ENCODE results near the gene INTS11. TPM values are rescaled to one million over a fixed set of nuclear protein-coding genes. Genes with fewer than 3 reads are reported as not detected.

Gene INTS11
- total and polyA plus RNA-seq, 2 donors from 2014 or later: 73.6 to 100 TPM

GRCh38 chr1:1274299-1274930, 50.0 kb downstream of the INTS11 start:
- peak overlapping the region in 2 of 3 donors; percentile 51 to 61 for H3K9ac ChIP-seq (ENCODE audit: low read length in 3 of 3)
- TF ChIP-seq CTCF (IDR thresholded peaks at IDR 0.05; ENCODE audit: borderline replicate concordance, extremely low read depth, insufficient read depth): peak; percentile 27
- H3K27me3 ChIP-seq (ENCODE audit: control insufficient read depth, insufficient read depth, low read length): no peaks in the 10 kb centered on the region
- peaks cover 0 to 29% (median 25%) of the 10 kb centered on the region in 3 donors for H3K4me1 ChIP-seq (ENCODE audit: control insufficient read depth in 2 of 3, insufficient read depth in 2 of 3, low read depth in 1 of 3, low read length in 3 of 3)
- DNase-seq (peak in 1 of 5 donors; percentile 57), FAIRE-seq (no peak)
- no peaks in the 10 kb centered on the region for H3K9me3 ChIP-seq (ENCODE audit: control insufficient read depth in 2 of 3, insufficient read depth in 1 of 3, low read length in 3 of 3)
- H3K36me3 ChIP-seq (ENCODE audit: control insufficient read depth in 2 of 3, insufficient read depth in 3 of 3, low read length in 3 of 3): peaks cover 0 to 5% (median 0%) of the 10 kb centered on the region in 3 donors
- peak overlapping the region; percentile 44 to 87 (median 49) for H3K4me3 ChIP-seq (ENCODE audit: low read length in 3 of 3)
- intact Hi-C loops (cut with DNase I): no loop called here
- H3K27ac ChIP-seq (ENCODE audit: low read depth in 2 of 2, low read length in 2 of 2): peak overlapping the region in 1 of 2 donors; percentile 32

GRCh38 chr1:1273512-1274298, 50.8 kb downstream of the INTS11 start, which contains the start of gene UBE2J2:
Gene UBE2J2, minus strand, starts transcription at chr1:1273854. Its CDS starts 5,862 bp downstream, at chr1:1267992.
- FAIRE-seq: no peak
- no peak for TF ChIP-seq CTCF (IDR thresholded peaks at IDR 0.05; ENCODE audit: borderline replicate concordance, extremely low read depth, insufficient read depth)
- Histone ChIP-seq H3K4me3 (ENCODE audit: low read length in 3 of 3) (peak within 1 kb of the TSS; percentile 62 to 87 (median 70)), H3K27me3 (ENCODE audit: control insufficient read depth, insufficient read depth, low read length) (no peaks in the 10 kb centered on the region), H3K36me3 (ENCODE audit: control insufficient read depth in 2 of 3, insufficient read depth in 3 of 3, low read length in 3 of 3) (peaks cover 0 to 5% (median 0%) of the 10 kb centered on the region in 3 donors), H3K9ac (ENCODE audit: low read length in 3 of 3) (peak within 1 kb of the TSS; percentile 26 to 91 (median 61)), H3K9me3 (ENCODE audit: control insufficient read depth in 2 of 3, insufficient read depth in 1 of 3, low read length in 3 of 3) (no peaks in the 10 kb centered on the region), H3K27ac (ENCODE audit: low read depth in 2 of 2, low read length in 2 of 2) (peak within 1 kb of the TSS; percentile 51 to 52), H3K4me1 (ENCODE audit: control insufficient read depth in 2 of 3, insufficient read depth in 2 of 3, low read depth in 1 of 3, low read length in 3 of 3) (peaks cover 0 to 29% (median 25%) of the 10 kb centered on the region in 3 donors)
- intact Hi-C loops (cut with DNase I): no loop called here
- peak; percentile 94 to 99 (median 96) for DNase-seq

DNA sequence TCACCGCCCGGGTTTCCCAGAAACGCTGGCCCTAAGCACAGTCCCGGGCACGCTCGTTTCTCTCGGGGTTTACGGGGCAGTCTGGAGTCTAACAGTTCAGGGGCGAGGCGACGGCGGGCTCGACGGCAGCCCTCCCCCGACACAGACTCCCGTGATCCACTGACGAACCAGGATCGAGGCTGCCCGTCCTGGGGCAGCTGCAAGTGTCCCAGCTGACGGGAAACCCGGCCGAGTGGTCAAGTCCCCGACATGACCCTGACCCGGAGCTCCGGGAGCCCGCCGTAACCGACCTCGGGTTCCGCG, 51.3 kb downstream of the INTS11 start:
- Histone ChIP-seq H3K4me3 (ENCODE audit: low read length in 3 of 3) (peak overlapping the region; percentile 62 to 87 (median 70)), H3K36me3 (ENCODE audit: control insufficient read depth in 2 of 3, insufficient read depth in 3 of 3, low read length in 3 of 3) (peaks cover 0 to 5% (median 0%) of the 10 kb centered on the region in 3 donors), H3K9me3 (ENCODE audit: control insufficient read depth in 2 of 3, insufficient read depth in 1 of 3, low read length in 3 of 3) (no peaks in the 10 kb centered on the region), H3K4me1 (ENCODE audit: control insufficient read depth in 2 of 3, insufficient read depth in 2 of 3, low read depth in 1 of 3, low read length in 3 of 3) (peaks cover 0 to 29% (median 25%) of the 10 kb centered on the region in 3 donors), H3K27ac (ENCODE audit: low read depth in 2 of 2, low read length in 2 of 2) (peak overlapping the region; percentile 51 to 52), H3K9ac (ENCODE audit: low read length in 3 of 3) (peak overlapping the region; percentile 13 to 91 (median 13)), H3K27me3 (ENCODE audit: control insufficient read depth, insufficient read depth, low read length) (no peaks in the 10 kb centered on the region)
- DNase-seq (peak in 2 of 5 donors; percentile 64 to 81), FAIRE-seq (no peak)
- no peak for TF ChIP-seq CTCF (IDR thresholded peaks at IDR 0.05; ENCODE audit: borderline replicate concordance, extremely low read depth, insufficient read depth)
- intact Hi-C loops (cut with DNase I): no loop called here
